ENCODE results near the gene SIL1. TPM values are rescaled to one million over a fixed set of nuclear protein-coding genes. Genes with fewer than 3 reads are reported as not detected.

Gene SIL1
- total and polyA plus RNA-seq, 2 donors (not counting 3 experiments of a cell fraction or from before 2014, with no cell fraction given) = 47.6 to 67.2 TPM

DNA sequence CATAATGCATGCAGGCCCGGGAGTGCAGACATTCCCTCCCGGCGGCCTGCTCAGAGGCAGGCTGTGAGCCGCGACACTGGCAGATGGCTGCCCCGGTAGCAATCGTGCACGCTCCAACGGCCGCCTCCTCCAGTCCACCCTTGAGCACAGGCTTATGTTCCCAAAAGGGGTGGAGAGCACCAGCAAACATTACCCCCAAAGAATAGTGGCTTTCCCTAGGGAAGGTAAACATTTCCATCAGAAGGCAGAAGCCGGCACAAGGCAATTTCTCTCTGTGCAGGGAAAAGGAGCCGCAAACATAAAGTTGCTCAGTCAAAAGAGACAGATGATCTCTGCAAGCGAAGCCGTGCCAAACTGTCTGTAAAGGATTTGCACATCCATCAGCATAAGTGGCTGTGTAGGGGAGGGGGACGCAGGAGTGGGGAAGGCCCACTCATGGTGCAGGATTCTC lies 92.5 kb downstream of the SIL1 start:
- no peak overlapping the region for H3K4me2 ChIP-seq (ENCODE audit: insufficient read depth, low read length)
- DNase-seq (ENCODE audit: low read depth, low spot score) = no peak
- no peak overlapping the region for H3K27ac ChIP-seq (ENCODE audit: insufficient read depth, low read depth, low read length)
- no peaks in the 10 kb centered on the region for H3K4me1 ChIP-seq (ENCODE audit: control insufficient read depth, extremely low read depth, insufficient read depth, low read length)
- H3K9me1 ChIP-seq (replicated peaks; ENCODE audit: control insufficient read depth, extremely low read depth, insufficient read depth, low read length) = no peaks in the 10 kb centered on the region
- H3K79me2 ChIP-seq (ENCODE audit: control insufficient read depth, insufficient read depth, low read length) = no peaks in the 10 kb centered on the region
- no peaks in the 10 kb centered on the region for H4K20me1 ChIP-seq (replicated peaks; ENCODE audit: control insufficient read depth, extremely low read depth, insufficient read depth, low read length)
- POLR2A ChIA-PET = no interaction called here
- no peak overlapping the region for H2AFZ ChIP-seq (ENCODE audit: low read depth, low read length)
- H3K27me3 ChIP-seq (ENCODE audit: control insufficient read depth in 2 of 2, insufficient read depth in 2 of 2, low read length in 2 of 2) = no peaks in the 10 kb centered on the region
- no TSS peak for BruUV-seq (replicated peaks)
- H3K36me3 ChIP-seq (ENCODE audit: control insufficient read depth in 2 of 2, extremely low read depth in 1 of 2, insufficient read depth in 2 of 2, low read length in 2 of 2) = no peaks in the 10 kb centered on the region
- H3K9me3 ChIP-seq (replicated peaks; ENCODE audit: control insufficient read depth, insufficient read depth, low read length) = no peaks in the 10 kb centered on the region
- dilution Hi-C loops (cut with MboI; ENCODE audit: extremely low pct_ligation_motif_present, low sequenced_read_pairs) (no loop called here), intact Hi-C loops (cut with micrococcal nuclease) (no loop called here)
- CTCF ChIA-PET = no interaction called here
- FAIRE-seq = no peak
- H3K4me3 ChIP-seq (replicated peaks in 1 of 3; ENCODE audit: insufficient read depth in 1 of 3, low read depth in 1 of 3, low read length in 3 of 3) = no peak overlapping the region
- TF ChIP-seq, protein P1, sequence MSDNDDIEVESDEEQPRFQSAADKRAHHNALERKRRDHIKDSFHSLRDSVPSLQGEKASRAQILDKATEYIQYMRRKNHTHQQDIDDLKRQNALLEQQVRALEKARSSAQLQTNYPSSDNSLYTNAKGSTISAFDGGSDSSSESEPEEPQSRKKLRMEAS (IDR thresholded peaks at IDR 0.05; ENCODE audit: insufficient read depth, insufficient read length) = no peak
- no peak for TF ChIP-seq MYC (IDR thresholded peaks at IDR 0.05; ENCODE audit: low read depth, low read length)
- no peak for TF ChIP-seq EZH2 (IDR thresholded peaks at IDR 0.05; ENCODE audit: borderline replicate concordance, low read depth, low read length, severe bottlenecking)
- TF ChIP-seq, protein P2, sequence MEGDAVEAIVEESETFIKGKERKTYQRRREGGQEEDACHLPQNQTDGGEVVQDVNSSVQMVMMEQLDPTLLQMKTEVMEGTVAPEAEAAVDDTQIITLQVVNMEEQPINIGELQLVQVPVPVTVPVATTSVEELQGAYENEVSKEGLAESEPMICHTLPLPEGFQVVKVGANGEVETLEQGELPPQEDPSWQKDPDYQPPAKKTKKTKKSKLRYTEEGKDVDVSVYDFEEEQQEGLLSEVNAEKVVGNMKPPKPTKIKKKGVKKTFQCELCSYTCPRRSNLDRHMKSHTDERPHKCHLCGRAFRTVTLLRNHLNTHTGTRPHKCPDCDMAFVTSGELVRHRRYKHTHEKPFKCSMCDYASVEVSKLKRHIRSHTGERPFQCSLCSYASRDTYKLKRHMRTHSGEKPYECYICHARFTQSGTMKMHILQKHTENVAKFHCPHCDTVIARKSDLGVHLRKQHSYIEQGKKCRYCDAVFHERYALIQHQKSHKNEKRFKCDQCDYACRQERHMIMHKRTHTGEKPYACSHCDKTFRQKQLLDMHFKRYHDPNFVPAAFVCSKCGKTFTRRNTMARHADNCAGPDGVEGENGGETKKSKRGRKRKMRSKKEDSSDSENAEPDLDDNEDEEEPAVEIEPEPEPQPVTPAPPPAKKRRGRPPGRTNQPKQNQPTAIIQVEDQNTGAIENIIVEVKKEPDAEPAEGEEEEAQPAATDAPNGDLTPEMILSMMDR (IDR thresholded peaks at IDR 0.05; ENCODE audit: extremely low read depth in 1 of 2, insufficient read depth in 1 of 2, low read depth in 1 of 2, low read length in 2 of 2) = no peak
- TF ChIP-seq POLR2A (IDR thresholded peaks at IDR 0.05; ENCODE audit: low read depth, low read length) = no peak
- TF ChIP-seq POLR2AphosphoS5 (IDR thresholded peaks at IDR 0.05; ENCODE audit: insufficient read depth, low read depth, low read length) = no peak
- TF ChIP-seq JUN (IDR thresholded peaks at IDR 0.05; ENCODE audit: borderline replicate concordance, insufficient read depth, insufficient read length, low read depth) = no peak
- TF ChIP-seq GATA2 (IDR thresholded peaks at IDR 0.05; ENCODE audit: insufficient read depth, insufficient read length, low read depth, low read length) = no peak
- TF ChIP-seq FOS (IDR thresholded peaks at IDR 0.05; ENCODE audit: borderline replicate concordance, insufficient read depth, low read length) = no peak
- H3K9ac ChIP-seq (replicated peaks; ENCODE audit: extremely low read depth, insufficient read depth, low read length) = no peak overlapping the region
